Keratinocyte (primary cell): ENCODE data around the gene SPRN. TPM values are rescaled to one million over a fixed set of nuclear protein-coding genes. Genes with fewer than 3 reads are reported as not detected.

Source experiments
- DNase-seq: peaks from one replicate; pipeline ENCODE4 v3.0.0-alpha.2; 2011; ENCODE audit warnings: low read depth, missing footprints, low spot score
- FAIRE-seq: peaks from 2 replicates; lab custom pipeline; 2011; peaks lifted over from hg19 to GRCh38; lab: Jason Lieb, UNC
- H2AFZ ChIP-seq: 2 replicates; pipeline ENCODE4 v1.6.0; 2012; ENCODE audit warnings: low read length, control low read depth, inconsistent platforms; ENCODE audit not compliant: control insufficient read depth
- H3K27ac ChIP-seq: 2 replicates; pipeline ENCODE4 v1.5.1; 2011; ENCODE audit warnings: low read length; ENCODE audit not compliant: control insufficient read depth, insufficient read depth
- H3K27me3 ChIP-seq: 3 replicates; pipeline ENCODE4 v1.6.0; 2011; ENCODE audit warnings: low read length; ENCODE audit not compliant: control insufficient read depth, insufficient read depth; ENCODE audit errors: extremely low read depth
- H3K36me3 ChIP-seq, 2 experiments: 2 replicates in 1 of 2; 3 replicates in 1 of 2; pipeline ENCODE4 v1.5.1; 2011; ENCODE audit warnings: low read length in 2 of 2, mild to moderate bottlenecking in 1 of 2; ENCODE audit not compliant: control insufficient read depth in 2 of 2, insufficient read depth in 2 of 2; ENCODE audit errors: extremely low read depth in 1 of 2
- H3K4me1 ChIP-seq: 3 replicates; pipeline ENCODE4 v1.5.1; 2011; ENCODE audit warnings: low read length; ENCODE audit not compliant: control insufficient read depth, insufficient read depth; ENCODE audit errors: extremely low read depth
- H3K4me2 ChIP-seq: 3 replicates; pipeline ENCODE4 v1.6.0; 2011; ENCODE audit warnings: low read depth, low read length; ENCODE audit not compliant: control insufficient read depth, insufficient read depth; ENCODE audit errors: extremely low read depth
- H3K4me3 ChIP-seq, 3 experiments: fragments of 200-600 bp in 1 of 3; sonication (generic) in 1 of 3; 2 replicates in 2 of 3; 3 replicates in 1 of 3; pipeline ENCODE4 v1.5.1; 2011 to 2016; ENCODE audit warnings: low read length in 3 of 3, mild to moderate bottlenecking in 3 of 3, control low read depth in 2 of 3, inconsistent platforms in 1 of 3, low read depth in 1 of 3, mixed read lengths in 1 of 3, mixed run types in 1 of 3, moderate library complexity in 1 of 3; ENCODE audit not compliant: control insufficient read depth in 2 of 3, insufficient read depth in 2 of 3; ENCODE audit errors: extremely low read depth in 1 of 3
- H3K79me2 ChIP-seq: 2 replicates; pipeline ENCODE4 v1.6.0; 2012; ENCODE audit warnings: low read length; ENCODE audit not compliant: control insufficient read depth, insufficient read depth
- H3K9ac ChIP-seq: 3 replicates; pipeline ENCODE4 v1.6.0; 2011; ENCODE audit warnings: low read length; ENCODE audit not compliant: control insufficient read depth, insufficient read depth; ENCODE audit errors: extremely low read depth
- H3K9me1 ChIP-seq: 3 replicates; pipeline ENCODE4 v1.6.0; 2011; ENCODE audit warnings: low read length; ENCODE audit not compliant: control insufficient read depth, insufficient read depth; ENCODE audit errors: extremely low read depth
- H3K9me3 ChIP-seq: 2 replicates; pipeline ENCODE4 v1.5.1; 2012; ENCODE audit warnings: low read depth, low read length; ENCODE audit not compliant: control insufficient read depth
- H4K20me1 ChIP-seq: 3 replicates; pipeline ENCODE4 v1.6.0; 2011; ENCODE audit warnings: low read length; ENCODE audit not compliant: control insufficient read depth, insufficient read depth; ENCODE audit errors: extremely low read depth
- EZH2 ChIP-seq: IDR thresholded peaks from one replicate; pipeline ENCODE4 v1.6.1; 2012; ENCODE audit warnings: inconsistent platforms, mild to moderate bottlenecking, low read length, moderate library complexity
- dilution Hi-C: fragments of 300-500 bp; cut with MboI; formaldehyde crosslinking; loops from one replicate; pipeline ENCODE4 v1.7.0; 2020; ENCODE audit warnings: low sequenced_read_pairs; ENCODE audit not compliant: extremely low pct_ligation_motif_present
- polyA plus RNA-seq, 5 experiments: library from polyadenylated mRNA; depleted of rRNA in 3 of 5; stranded (reverse) in 3 of 5; stranded (forward) in 1 of 5; unstranded in 1 of 5; fragments of >200 nt; gene quantifications; 1 replicate in 1 of 5; 2 replicates in 3 of 5; 3 replicates in 1 of 5; pipeline versions ENCODE4 v1.2.1 to v1.2.3, GENCODE V29; 2011 to 2012; ENCODE audit warnings: missing spikeins in 2 of 5, low read depth in 1 of 5, low replicate concordance in 1 of 5
- TF ChIP-seq, protein P1 (sequence below), 3 experiments: IDR thresholded peaks in 1 of 3; conservative IDR thresholded peaks in 1 of 3; optimal IDR thresholded peaks in 1 of 3; 2 replicates in 2 of 3; 3 replicates in 1 of 3; pipeline versions ENCODE3 to v1.5.1; 2011; ENCODE audit warnings: low read length in 3 of 3, mild to moderate bottlenecking in 3 of 3, moderate library complexity in 2 of 3, control low read depth in 1 of 3, inconsistent platforms in 1 of 3; ENCODE audit not compliant: insufficient read depth in 2 of 3; ENCODE audit errors: extremely low read depth in 1 of 3

SPRN gene
- polyA plus RNA-seq, 1 donor (not counting 4 experiments of a cell fraction or from before 2014, with no cell fraction given): 0.01 TPM

DNA sequence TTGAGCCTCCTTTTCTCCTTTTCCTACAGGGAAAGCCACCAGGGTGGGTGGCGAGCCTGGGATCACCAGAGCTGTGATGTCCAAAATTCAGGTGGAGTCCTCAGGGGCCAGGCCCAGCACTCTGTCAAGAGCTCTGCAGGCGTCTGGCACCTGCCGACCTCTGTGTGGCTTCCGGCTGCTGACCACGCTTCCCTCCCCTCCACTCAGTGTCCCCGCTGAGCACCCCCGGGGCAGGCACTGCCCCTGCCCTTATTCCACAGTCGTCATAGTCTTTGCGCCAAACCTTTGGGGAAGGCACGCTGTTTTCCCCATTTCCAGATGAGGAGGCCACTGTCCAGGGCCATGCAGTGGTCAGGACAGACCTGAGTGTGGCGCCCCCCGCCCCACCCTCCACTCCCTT, 22.9 kb downstream of the SPRN start:
- DNase-seq (no peak), FAIRE-seq (no peak)
- Histone ChIP-seq H3K9ac (no peak overlapping the region), H3K79me2 (peaks cover 36% of the 10 kb centered on the region), H4K20me1 (no peaks in the 10 kb centered on the region), H3K27ac (no peak overlapping the region), H3K9me3 (no peaks in the 10 kb centered on the region), H3K36me3 (peaks cover 29 to 31% of the 10 kb centered on the region in 2 experiments), H2AFZ (no peak overlapping the region), H3K9me1 (no peaks in the 10 kb centered on the region), H3K4me1 (no peaks in the 10 kb centered on the region), H3K4me2 (no peak overlapping the region), H3K4me3 (no peak overlapping the region), H3K27me3 (no peaks in the 10 kb centered on the region)
- dilution Hi-C loops: no loop called here
- TF ChIP-seq, protein P1, sequence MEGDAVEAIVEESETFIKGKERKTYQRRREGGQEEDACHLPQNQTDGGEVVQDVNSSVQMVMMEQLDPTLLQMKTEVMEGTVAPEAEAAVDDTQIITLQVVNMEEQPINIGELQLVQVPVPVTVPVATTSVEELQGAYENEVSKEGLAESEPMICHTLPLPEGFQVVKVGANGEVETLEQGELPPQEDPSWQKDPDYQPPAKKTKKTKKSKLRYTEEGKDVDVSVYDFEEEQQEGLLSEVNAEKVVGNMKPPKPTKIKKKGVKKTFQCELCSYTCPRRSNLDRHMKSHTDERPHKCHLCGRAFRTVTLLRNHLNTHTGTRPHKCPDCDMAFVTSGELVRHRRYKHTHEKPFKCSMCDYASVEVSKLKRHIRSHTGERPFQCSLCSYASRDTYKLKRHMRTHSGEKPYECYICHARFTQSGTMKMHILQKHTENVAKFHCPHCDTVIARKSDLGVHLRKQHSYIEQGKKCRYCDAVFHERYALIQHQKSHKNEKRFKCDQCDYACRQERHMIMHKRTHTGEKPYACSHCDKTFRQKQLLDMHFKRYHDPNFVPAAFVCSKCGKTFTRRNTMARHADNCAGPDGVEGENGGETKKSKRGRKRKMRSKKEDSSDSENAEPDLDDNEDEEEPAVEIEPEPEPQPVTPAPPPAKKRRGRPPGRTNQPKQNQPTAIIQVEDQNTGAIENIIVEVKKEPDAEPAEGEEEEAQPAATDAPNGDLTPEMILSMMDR (optimal IDR thresholded peaks at IDR 0.05 in 1 of 3, IDR thresholded peaks at IDR 0.05 in 1 of 3, conservative IDR thresholded peaks at IDR 0.05 in 1 of 3; ENCODE audit: extremely low read depth in 1 of 3, insufficient read depth in 2 of 3, low read length in 3 of 3): no peak
- no peak for TF ChIP-seq EZH2

- Histone ChIP-seq H3K9ac (no peak overlapping the region), H4K20me1 (no peaks in the 10 kb centered on the region), H3K9me1 (no peaks in the 10 kb centered on the region), H3K4me1 (peaks cover under 1% of the 10 kb centered on the region), H2AFZ (no peak overlapping the region), H3K4me3 (no peak overlapping the region), H3K27me3 (no peaks in the 10 kb centered on the region), H3K79me2 (peaks cover 38% of the 10 kb centered on the region), H3K4me2 (no peak overlapping the region), H3K9me3 (no peaks in the 10 kb centered on the region), H3K36me3 (peaks cover 31 to 36% of the 10 kb centered on the region in 2 experiments), H3K27ac (no peak overlapping the region)
- FAIRE-seq (peak; percentile 9), DNase-seq (no peak)
- TF ChIP-seq EZH2: no peak
- TF ChIP-seq, protein P1 (optimal IDR thresholded peaks at IDR 0.05 in 1 of 3, IDR thresholded peaks at IDR 0.05 in 1 of 3, conservative IDR thresholded peaks at IDR 0.05 in 1 of 3; ENCODE audit: extremely low read depth in 1 of 3, insufficient read depth in 2 of 3, low read length in 3 of 3): no peak
- dilution Hi-C loops: no loop called here
These were observed 23.6 kb downstream of the SPRN start for GRCh38 chr10:133400624-133401424.
